Occipital lobe (tissue), 2 donors: ENCODE data around the gene CRTAC1. TPM values are rescaled to one million over a fixed set of nuclear protein-coding genes. Genes with fewer than 3 reads are reported as not detected.
"Not testable (repeated sequence)": the region's sequence is repeated elsewhere in the genome, so short reads cannot be mapped to it uniquely, and the experiment has no call there.

ENCODE experiments used
- DNase-seq: peaks from one replicate; lab custom pipeline; 2025; lab: John Stamatoyannopoulos, UW
- total RNA-seq: library from RNA; depleted of rRNA; stranded (reverse); fragments of >200 nt; gene quantifications from one replicate; pipeline ENCODE4 v1.2.3, GENCODE V29; 2014

CRTAC1 gene
- total RNA-seq, 1 donor from 2014 or later = 11.2 TPM

GRCh38 chr10:97843972-97844371, 186.4 kb downstream of the CRTAC1 start:
- not testable (repeated sequence) for DNase-seq

DNA sequence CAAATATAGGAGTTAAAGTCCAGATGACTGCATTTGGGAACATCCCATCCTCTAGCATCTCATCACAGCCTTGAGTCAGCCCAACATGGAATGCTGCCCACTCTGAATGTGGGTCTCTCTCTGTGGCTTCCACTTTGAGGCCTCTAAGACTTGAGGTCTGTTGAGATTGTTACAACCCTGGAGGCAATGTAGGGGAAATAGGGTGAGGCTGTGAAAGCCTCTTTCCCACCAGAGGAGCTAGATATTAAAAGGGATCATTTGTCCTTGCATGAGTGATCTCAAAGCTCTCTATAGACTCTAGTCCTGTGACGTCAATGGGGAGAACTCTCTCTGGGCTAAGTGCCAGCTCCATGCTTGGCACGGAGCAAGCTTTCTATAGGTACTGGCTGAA, 187.1 kb downstream of the CRTAC1 start:
- DNase-seq = no peak

GRCh38 chr10:97842656-97843280, 187.7 kb downstream of the CRTAC1 start:
- no peak for DNase-seq

GRCh38 chr10:97842114-97842513, 188.3 kb downstream of the CRTAC1 start:
- not testable (repeated sequence) for DNase-seq

DNA sequence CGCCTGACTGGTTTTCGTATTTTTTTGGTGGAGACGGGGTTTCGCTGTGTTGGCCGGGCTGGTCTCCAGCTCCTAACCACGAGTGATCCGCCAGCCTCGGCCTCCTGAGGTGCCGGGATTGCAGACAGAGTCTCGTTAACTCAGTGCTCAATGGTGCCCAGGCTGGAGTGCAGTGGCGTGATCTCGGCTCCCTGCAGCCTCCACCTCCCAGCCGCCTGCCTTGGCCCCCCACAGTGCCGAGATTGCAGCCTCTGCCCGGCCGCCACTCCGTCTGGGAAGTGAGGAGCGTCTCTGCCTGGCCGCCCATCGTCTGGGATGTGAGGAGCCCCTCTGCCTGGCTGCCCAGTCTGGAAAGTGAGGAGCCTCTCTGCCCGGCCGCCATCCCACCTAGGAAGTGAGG, 189.3 kb downstream of the CRTAC1 start:
- not testable (repeated sequence) for DNase-seq

- DNase-seq = no peak
These were observed 192.3 kb downstream of the CRTAC1 start for GRCh38 chr10:97838091-97838490.

- DNase-seq = no peak
These were observed 194.0 kb downstream of the CRTAC1 start for GRCh38 chr10:97836446-97836845.

DNA sequence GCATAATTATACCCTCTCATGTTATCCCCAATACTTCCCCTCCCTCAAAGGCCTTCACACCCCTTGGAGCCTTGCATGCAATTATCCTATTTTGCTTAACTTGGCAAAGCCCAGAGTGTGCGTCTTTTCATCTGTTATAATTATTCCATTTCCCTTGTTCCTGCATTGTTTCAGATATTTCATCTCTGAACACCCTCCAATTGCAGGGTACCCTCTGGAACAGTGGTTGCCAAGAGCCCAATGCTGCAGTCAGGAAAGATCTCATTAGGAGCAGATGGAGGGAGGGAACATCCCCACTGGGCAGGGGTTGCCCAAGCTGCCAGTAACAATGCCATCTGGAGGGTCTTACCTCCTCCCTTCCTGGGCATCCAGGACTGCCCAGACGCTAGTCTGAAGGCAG, 199.2 kb downstream of the CRTAC1 start:
- DNase-seq = no peak

DNA sequence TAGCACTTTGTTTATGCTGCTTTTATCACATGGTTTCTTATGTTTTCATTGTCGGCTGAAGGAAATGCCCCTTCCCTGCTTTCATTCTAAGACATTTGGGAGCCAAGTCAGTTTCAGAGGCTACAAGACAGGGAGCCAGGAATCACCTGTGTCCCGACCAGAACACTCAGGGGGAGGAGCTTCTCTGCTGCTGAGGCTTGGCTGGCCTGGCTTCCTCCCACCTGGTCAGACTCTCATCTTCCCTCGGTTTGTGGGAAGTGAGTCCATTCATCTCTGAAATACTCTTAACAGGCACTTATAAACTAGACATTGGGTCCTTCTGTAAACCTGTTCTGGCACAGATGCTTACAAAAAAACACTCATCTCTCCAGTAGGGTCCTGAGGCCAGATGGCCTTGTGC, 200.4 kb downstream of the CRTAC1 start:
- no peak for DNase-seq

DNA sequence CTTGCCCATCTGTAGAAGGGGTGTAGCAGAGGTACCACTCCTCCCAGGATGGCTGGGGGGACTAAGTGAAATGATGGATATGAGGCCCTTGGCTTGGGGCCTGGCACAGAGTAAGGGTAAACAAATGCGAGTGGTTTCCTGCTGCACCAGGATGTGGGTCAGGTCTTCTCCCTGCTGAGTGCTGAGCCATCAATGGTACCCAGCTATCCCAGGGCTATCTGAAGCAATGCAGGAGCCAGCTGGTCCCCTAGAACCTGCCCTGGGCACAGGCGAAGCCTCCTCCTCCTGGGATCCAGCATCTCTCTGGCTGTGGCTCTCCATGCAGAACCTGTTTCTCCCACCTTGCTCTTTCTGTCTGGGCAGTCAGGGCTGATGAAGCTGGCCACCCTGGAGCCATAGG, 201.7 kb downstream of the CRTAC1 start:
- DNase-seq = no peak

GRCh38 chr10:97827702-97828291, 202.6 kb downstream of the CRTAC1 start:
- DNase-seq = no peak

DNA sequence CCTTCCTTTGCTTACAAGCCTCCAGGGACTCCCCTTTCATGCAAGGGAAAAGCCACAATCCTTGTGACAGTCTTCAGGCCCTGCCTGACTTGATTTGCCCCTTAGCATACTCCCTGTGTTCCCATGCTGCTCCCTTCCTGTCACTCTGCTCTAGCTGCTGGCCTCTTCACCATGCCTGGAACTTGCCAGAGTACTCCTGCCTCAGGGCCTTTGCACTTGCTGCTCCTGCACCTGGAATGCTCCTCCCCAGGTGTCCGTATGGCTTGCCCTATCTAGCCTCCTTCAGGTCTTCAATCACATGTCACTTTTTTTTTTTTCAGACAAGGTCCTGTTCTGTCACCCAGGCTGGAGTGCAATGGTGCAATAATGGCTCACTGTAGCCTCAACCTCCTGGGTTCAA, 203.5 kb downstream of the CRTAC1 start:
- DNase-seq = no peak

DNA sequence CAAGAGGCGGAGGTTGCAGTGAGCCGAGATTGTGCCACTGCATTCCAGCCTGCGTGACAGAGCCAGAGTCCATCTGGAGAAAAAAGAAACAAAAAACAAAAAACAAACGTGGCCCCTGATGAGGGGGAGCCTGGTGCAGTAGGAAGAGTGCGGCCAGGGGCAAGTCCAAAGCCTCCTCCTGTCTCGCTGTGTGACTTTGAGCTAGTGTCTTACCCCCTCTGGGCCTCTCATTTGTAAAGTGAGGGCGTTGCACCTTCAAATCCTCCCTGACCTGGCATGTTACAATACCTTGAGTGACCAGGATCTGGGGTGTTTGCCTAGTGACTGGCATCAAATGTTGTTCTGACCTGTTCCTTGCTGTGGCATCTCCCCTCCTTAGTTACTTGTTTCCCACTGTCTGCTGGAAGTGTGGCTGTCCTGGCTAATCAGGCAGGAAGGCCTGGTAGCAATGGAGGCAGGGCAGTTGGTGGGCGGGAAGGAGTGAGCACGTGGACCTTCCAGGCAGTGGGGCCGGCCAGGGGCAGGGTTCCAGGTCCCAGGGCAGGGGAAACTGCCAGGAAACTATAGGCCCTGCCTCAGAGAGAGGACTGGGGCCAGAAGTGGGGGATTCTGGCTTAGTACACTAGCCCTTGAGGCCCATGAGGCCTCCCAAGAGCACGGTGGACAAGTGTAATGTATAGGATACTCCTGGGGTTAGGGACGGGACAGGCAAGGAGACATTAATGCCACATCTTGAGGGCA, 205.2 kb downstream of the CRTAC1 start:
- DNase-seq = no peak

- DNase-seq = peak; percentile 10
These were observed 206.7 kb downstream of the CRTAC1 start for GRCh38 chr10:97823734-97824133.

DNA sequence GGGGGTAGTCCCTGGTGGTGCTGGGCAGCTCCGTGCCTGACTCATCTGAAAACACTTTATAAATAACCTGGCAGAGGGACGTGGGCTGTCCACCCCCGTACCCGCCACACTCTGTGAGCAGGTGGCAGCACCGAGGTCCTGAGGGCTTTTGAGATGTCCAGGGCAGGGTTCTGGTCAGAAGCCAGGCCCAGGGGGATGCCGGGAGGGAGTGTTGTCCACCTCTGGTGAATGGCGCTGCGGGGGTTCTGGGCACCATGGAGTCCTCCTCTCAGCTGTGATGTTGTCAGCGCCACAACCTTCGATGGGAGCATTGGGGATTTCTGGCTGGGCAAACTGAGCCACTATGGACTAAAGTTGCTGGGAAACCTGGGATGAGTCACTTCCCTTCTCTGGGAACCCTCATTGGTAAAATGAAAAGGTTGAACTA, 208.1 kb downstream of the CRTAC1 start:
- no peak for DNase-seq

DNA sequence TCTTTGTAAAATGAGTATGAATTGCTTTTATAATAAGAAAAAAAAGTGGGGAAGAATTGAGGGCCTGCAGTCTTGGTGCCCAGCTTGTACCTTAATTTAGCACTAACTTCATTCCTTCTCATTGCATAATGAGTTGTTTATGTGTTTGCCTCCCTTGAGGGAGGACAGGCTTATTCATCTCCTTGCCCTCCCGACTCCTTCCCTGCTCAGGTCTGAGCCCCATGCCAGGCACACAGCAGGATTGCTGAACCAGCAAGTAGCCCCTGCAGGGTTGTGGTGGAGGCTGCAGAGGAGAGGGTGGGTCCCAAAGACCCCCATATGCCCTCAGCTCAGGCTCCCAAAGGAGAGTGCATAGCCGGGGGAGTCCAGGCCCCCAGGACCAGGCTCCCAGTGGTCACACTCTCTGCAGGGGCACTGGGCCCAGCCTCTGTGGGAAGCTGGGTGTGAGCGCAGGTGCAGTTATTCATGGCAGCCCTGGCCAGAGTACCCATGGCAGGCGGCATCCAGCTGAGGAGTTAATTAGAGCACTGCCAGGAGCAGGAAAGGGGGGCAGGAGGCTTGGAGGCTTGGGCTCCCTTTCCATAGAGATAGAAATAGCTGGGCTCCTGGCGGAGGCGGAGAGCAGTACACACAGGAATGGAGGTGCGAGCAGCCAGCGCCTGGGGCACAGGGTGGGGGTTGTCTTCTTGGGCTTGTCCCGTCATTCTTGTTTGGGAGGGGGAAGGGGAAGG, 208.9 kb downstream of the CRTAC1 start:
- peak; percentile 35 for DNase-seq

- DNase-seq = no peak
These were observed 210.2 kb downstream of the CRTAC1 start for GRCh38 chr10:97820096-97820704.

- no peak for DNase-seq
These were observed 211.8 kb downstream of the CRTAC1 start for GRCh38 chr10:97818572-97818971.

GRCh38 chr10:97816609-97817008, 213.8 kb downstream of the CRTAC1 start:
- no peak for DNase-seq
